GM12891 (cell line): ENCODE results near the gene SLC12A6.

ENCODE experiments used
- POLR2A ChIP-seq: IDR thresholded peaks from 2 replicates; pipeline ENCODE4 v1.6.1; 2011; ENCODE audit warnings: low read depth, low read length, control low read depth
- POLR2AphosphoS5 ChIP-seq: IDR thresholded peaks from 2 replicates; pipeline ENCODE4 v1.6.1; 2011; ENCODE audit warnings: low read depth, low read length, control low read depth
- POU2F2 ChIP-seq: IDR thresholded peaks from 2 replicates; pipeline ENCODE4 v1.6.1; 2011; ENCODE audit warnings: low read depth, mild to moderate bottlenecking, control low read depth, low read length, moderate library complexity
- SPI1 ChIP-seq: IDR thresholded peaks from 2 replicates; pipeline ENCODE4 v1.6.1; 2011; ENCODE audit warnings: low read depth, low read length, control low read depth
- TAF1 ChIP-seq: IDR thresholded peaks from 2 replicates; pipeline ENCODE4 v1.6.1; 2011; ENCODE audit warnings: low read depth, low read length, control low read depth

GRCh38 chr15:34364041-34364440, 26.5 kb upstream of the SLC12A6 start:
- TF ChIP-seq POLR2A (no peak), POLR2AphosphoS5 (no peak), TAF1 (no peak), SPI1 (no peak), POU2F2 (no peak)
